ENCODE results near the gene CRYL1. TPM values are rescaled to one million over a fixed set of nuclear protein-coding genes. Genes with fewer than 3 reads are reported as not detected.

CRYL1 gene
- total and polyA plus RNA-seq, 9 of the 15 experiments (the other 6 are each of a cell fraction or from before 2014, with no cell fraction given), result 1.0 to 6.9 (median 2.4) TPM

DNA sequence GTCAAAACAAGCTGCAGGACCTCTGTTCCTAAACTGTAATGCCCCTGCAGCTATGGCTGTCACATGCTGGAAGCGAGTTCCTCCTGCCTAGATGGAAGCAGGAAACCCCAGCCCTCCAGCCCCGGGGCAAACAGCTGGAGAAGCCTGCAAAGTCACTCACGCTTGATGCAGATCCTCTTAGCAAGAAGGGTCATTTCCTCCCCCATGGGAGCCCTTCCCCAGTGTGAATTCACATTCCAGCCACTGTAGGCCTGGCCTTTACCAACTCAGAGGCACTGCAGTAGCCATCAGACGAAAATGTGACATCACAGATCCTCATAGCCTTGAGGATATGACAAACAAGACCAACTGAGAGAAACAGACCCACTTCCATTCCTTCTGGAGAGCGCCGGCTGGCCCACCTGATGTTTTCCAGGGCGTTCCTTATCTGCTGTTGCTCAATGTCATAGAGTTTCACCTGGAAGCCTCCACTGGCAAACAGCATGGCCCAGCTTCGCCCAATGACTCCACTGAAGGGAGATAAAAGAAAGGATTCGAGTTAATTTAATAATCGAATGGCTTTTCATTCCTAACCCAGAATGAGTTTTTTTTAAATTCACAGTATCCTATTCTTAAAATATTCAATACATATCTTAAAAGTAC lies 13.5 kb downstream of the CRYL1 start (continued):
- TF ChIP-seq ATF1 (CRISPR knock-in tag; IDR thresholded peaks at IDR 0.05) (no peak), ATF1 (tag; IDR thresholded peaks at IDR 0.05) (no peak), PHF21A (IDR thresholded peaks at IDR 0.05; ENCODE audit: borderline replicate concordance, low read depth) (no peak)

DNA sequence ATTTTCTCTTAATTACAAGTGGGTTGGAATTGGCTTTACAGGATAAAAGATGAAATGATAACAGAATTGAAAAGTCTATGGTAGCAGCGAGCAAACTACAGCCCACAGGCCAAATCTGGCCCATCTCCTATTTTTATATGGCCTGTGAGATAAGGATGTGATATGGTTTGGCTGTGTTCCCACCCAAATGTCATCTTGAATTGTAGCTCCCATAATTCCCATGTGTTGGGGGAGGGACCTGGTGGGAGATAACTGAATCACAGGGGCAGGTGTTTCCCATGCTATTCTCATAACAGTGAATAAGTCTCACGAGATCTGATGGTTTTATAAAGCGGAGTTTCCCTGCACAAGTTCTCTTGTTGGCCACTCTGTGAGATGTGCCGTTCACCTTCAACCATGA lies 19.0 kb downstream of the CRYL1 start:
- H3K9me1 ChIP-seq (ENCODE audit: control insufficient read depth, insufficient read depth, low read length), result no peaks in the 10 kb centered on the region
- H3K4me1 ChIP-seq (replicated peaks in 1 of 2; ENCODE audit: control insufficient read depth in 2 of 2, insufficient read depth in 2 of 2, low read length in 2 of 2), result no peaks in the 10 kb centered on the region
- intact Hi-C loops (cut with micrococcal nuclease) (no loop called here), in situ Hi-C loops (cut with MboI) (loop anchor here (10.0 kb wide), 1 partner anchor 318 kb away; no protein-coding TSS in a partner anchor)
- TF ChIP-seq CBFA2T3 (IDR thresholded peaks at IDR 0.05), result 0 out of 2 replicates have a peak, but pooled peaks have one; percentile 3
- TF ChIP-seq, protein P1, sequence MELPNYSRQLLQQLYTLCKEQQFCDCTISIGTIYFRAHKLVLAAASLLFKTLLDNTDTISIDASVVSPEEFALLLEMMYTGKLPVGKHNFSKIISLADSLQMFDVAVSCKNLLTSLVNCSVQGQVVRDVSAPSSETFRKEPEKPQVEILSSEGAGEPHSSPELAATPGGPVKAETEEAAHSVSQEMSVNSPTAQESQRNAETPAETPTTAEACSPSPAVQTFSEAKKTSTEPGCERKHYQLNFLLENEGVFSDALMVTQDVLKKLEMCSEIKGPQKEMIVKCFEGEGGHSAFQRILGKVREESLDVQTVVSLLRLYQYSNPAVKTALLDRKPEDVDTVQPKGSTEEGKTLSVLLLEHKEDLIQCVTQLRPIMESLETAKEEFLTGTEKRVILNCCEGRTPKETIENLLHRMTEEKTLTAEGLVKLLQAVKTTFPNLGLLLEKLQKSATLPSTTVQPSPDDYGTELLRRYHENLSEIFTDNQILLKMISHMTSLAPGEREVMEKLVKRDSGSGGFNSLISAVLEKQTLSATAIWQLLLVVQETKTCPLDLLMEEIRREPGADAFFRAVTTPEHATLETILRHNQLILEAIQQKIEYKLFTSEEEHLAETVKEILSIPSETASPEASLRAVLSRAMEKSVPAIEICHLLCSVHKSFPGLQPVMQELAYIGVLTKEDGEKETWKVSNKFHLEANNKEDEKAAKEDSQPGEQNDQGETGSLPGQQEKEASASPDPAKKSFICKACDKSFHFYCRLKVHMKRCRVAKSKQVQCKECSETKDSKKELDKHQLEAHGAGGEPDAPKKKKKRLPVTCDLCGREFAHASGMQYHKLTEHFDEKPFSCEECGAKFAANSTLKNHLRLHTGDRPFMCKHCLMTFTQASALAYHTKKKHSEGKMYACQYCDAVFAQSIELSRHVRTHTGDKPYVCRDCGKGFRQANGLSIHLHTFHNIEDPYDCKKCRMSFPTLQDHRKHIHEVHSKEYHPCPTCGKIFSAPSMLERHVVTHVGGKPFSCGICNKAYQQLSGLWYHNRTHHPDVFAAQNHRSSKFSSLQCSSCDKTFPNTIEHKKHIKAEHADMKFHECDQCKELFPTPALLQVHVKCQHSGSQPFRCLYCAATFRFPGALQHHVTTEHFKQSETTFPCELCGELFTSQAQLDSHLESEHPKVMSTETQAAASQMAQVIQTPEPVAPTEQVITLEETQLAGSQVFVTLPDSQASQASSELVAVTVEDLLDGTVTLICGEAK (IDR thresholded peaks at IDR 0.05), result no peak
- TF ChIP-seq, protein P1 (CRISPR knock-in tag; IDR thresholded peaks at IDR 0.05), result no peak
- WGBS (ENCODE audit: insufficient coverage, low coverage, missing lambda C conversion rate), result 49% methylated on average over 4 of the region's 4 CpGs
- H3K4me2 ChIP-seq (ENCODE audit: insufficient read depth, low read length), result no peak overlapping the region
- DNase-seq (ENCODE audit: extremely low read depth in 1 of 4, low spot score in 3 of 4) (no peak), ATAC-seq (no peak), FAIRE-seq (no peak)
- H3K4me3 ChIP-seq, result no peak overlapping the region
- no peak overlapping the region for H3K9ac ChIP-seq (ENCODE audit: insufficient read depth in 1 of 2, low read depth in 2 of 2, low read length in 2 of 2)
- ChIA-PET CTCF (ENCODE audit: low intra/inter-chr PET ratio) (no interaction called here), POLR2A (no interaction called here)
- no peaks in the 10 kb centered on the region for H3K9me3 ChIP-seq (replicated peaks; ENCODE audit: control insufficient read depth, insufficient read depth, low read depth, low read length)
- H3K79me2 ChIP-seq (ENCODE audit: control insufficient read depth, insufficient read depth, low read length), result no peaks in the 10 kb centered on the region
- no peaks in the 10 kb centered on the region for H3K27me3 ChIP-seq (ENCODE audit: control insufficient read depth in 2 of 2, insufficient read depth in 2 of 2, low read length in 2 of 2)
- H2AFZ ChIP-seq (ENCODE audit: low read depth, low read length), result no peak overlapping the region
- no peaks in the 10 kb centered on the region for H3K36me3 ChIP-seq (ENCODE audit: control insufficient read depth, insufficient read depth, low read length)
- no TSS peak for BruUV-seq (replicated peaks)
- no peaks in the 10 kb centered on the region for H4K20me1 ChIP-seq (replicated peaks; ENCODE audit: control insufficient read depth, insufficient read depth, low read length)
- H3K27ac ChIP-seq (ENCODE audit: extremely low read depth, low read depth, low read length), result no peak overlapping the region

Measured in K562 (cell line).